ENCODE results near the gene MISP. TPM values are rescaled to one million over a fixed set of nuclear protein-coding genes. Genes with fewer than 3 reads are reported as not detected.

Gene MISP
- total and polyA plus RNA-seq, 9 of the 15 experiments (the other 6 are each of a cell fraction or from before 2014, with no cell fraction given) = 0.04 to 0.29 (median 0.05) TPM; not detected in 5

GRCh38 chr19:704447-704741 is 46.5 kb upstream of the MISP start:
- Histone ChIP-seq H3K36me3 (ENCODE audit: control insufficient read depth, insufficient read depth, low read length) (no peaks in the 10 kb centered on the region), H3K27ac (ENCODE audit: extremely low read depth, low read depth, low read length) (peak overlapping the region; percentile 31; the same call in 2 of the 3 replicates), H3K27me3 (ENCODE audit: control insufficient read depth in 2 of 2, insufficient read depth in 2 of 2, low read length in 2 of 2) (no peaks in the 10 kb centered on the region), H3K79me2 (ENCODE audit: control insufficient read depth, insufficient read depth, low read length) (peaks cover 9% of the 10 kb centered on the region; the same call in 2 of the 3 replicates), H3K9me1 (ENCODE audit: control insufficient read depth, insufficient read depth, low read length) (no peaks in the 10 kb centered on the region), H3K9me3 (replicated peaks; ENCODE audit: control insufficient read depth, insufficient read depth, low read depth, low read length) (0 out of 2 replicates have a peak, but pooled peaks cover 2% of the 10 kb centered on the region), H2AFZ (ENCODE audit: low read depth, low read length) (peak overlapping the region; percentile 83), H3K9ac (ENCODE audit: insufficient read depth in 1 of 2, low read depth in 2 of 2, low read length in 2 of 2) (peak overlapping the region; percentile 8 to 92; a peak in 3 of 4 replicates), H3K4me1 (replicated peaks in 1 of 2; ENCODE audit: control insufficient read depth in 2 of 2, insufficient read depth in 2 of 2, low read length in 2 of 2) (peaks cover 16 to 30% of the 10 kb centered on the region in 2 experiments), H3K4me3 (peak overlapping the region; percentile 11; the same call in 1 of the 2 replicates), H3K4me2 (ENCODE audit: insufficient read depth, low read length) (peak overlapping the region; percentile 82), H4K20me1 (replicated peaks; ENCODE audit: control insufficient read depth, insufficient read depth, low read length) (no peaks in the 10 kb centered on the region)
- 39% methylated on average over 14 of the region's 14 CpGs for WGBS (ENCODE audit: insufficient coverage, low coverage, missing lambda C conversion rate)
- FAIRE-seq (no peak), DNase-seq (ENCODE audit: extremely low read depth in 1 of 4, low spot score in 3 of 4) (no peak), ATAC-seq (no peak)
- ChIA-PET POLR2A (interaction anchor here (0.7 to 1.6 kb wide), 3 partner anchors 24 to 233 kb away, joined by 3 to 5 read pairs (median 4); no protein-coding TSS in a partner anchor), CTCF (ENCODE audit: low intra/inter-chr PET ratio) (no interaction called here)
- in situ Hi-C loops (cut with MboI) (no loop called here), intact Hi-C loops (cut with micrococcal nuclease) (no loop called here)
- no TSS peak for BruUV-seq (replicated peaks)
- TF ChIP-seq RBM15 (IDR thresholded peaks at IDR 0.05; ENCODE audit: insufficient read depth, low read length) = no peak
- no peak for TF ChIP-seq DPF2 (IDR thresholded peaks at IDR 0.05)
- TF ChIP-seq MXI1 (IDR thresholded peaks at IDR 0.05; ENCODE audit: low read depth, low read length) = no peak
- TF ChIP-seq, protein P1, sequence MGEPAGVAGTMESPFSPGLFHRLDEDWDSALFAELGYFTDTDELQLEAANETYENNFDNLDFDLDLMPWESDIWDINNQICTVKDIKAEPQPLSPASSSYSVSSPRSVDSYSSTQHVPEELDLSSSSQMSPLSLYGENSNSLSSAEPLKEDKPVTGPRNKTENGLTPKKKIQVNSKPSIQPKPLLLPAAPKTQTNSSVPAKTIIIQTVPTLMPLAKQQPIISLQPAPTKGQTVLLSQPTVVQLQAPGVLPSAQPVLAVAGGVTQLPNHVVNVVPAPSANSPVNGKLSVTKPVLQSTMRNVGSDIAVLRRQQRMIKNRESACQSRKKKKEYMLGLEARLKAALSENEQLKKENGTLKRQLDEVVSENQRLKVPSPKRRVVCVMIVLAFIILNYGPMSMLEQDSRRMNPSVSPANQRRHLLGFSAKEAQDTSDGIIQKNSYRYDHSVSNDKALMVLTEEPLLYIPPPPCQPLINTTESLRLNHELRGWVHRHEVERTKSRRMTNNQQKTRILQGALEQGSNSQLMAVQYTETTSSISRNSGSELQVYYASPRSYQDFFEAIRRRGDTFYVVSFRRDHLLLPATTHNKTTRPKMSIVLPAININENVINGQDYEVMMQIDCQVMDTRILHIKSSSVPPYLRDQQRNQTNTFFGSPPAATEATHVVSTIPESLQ (CRISPR knock-in tag; IDR thresholded peaks at IDR 0.05) = no peak
- TF ChIP-seq, protein P2, sequence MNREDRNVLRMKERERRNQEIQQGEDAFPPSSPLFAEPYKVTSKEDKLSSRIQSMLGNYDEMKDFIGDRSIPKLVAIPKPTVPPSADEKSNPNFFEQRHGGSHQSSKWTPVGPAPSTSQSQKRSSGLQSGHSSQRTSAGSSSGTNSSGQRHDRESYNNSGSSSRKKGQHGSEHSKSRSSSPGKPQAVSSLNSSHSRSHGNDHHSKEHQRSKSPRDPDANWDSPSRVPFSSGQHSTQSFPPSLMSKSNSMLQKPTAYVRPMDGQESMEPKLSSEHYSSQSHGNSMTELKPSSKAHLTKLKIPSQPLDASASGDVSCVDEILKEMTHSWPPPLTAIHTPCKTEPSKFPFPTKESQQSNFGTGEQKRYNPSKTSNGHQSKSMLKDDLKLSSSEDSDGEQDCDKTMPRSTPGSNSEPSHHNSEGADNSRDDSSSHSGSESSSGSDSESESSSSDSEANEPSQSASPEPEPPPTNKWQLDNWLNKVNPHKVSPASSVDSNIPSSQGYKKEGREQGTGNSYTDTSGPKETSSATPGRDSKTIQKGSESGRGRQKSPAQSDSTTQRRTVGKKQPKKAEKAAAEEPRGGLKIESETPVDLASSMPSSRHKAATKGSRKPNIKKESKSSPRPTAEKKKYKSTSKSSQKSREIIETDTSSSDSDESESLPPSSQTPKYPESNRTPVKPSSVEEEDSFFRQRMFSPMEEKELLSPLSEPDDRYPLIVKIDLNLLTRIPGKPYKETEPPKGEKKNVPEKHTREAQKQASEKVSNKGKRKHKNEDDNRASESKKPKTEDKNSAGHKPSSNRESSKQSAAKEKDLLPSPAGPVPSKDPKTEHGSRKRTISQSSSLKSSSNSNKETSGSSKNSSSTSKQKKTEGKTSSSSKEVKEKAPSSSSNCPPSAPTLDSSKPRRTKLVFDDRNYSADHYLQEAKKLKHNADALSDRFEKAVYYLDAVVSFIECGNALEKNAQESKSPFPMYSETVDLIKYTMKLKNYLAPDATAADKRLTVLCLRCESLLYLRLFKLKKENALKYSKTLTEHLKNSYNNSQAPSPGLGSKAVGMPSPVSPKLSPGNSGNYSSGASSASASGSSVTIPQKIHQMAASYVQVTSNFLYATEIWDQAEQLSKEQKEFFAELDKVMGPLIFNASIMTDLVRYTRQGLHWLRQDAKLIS (CRISPR knock-in tag; IDR thresholded peaks at IDR 0.05) = no peak
- TF ChIP-seq CBX3 (IDR thresholded peaks at IDR 0.05; ENCODE audit: borderline replicate concordance in 1 of 2, low read length in 2 of 2) = peak in 1 of 2 experiments; percentile 36; a peak in 1 of 3 replicates
- no peak for TF ChIP-seq FOXP4 (CRISPR knock-in tag; IDR thresholded peaks at IDR 0.05; ENCODE audit: borderline replicate concordance)
- 0 out of 2 replicates have a peak, but pooled peaks have one; percentile 7 for TF ChIP-seq TFAP4 (CRISPR knock-in tag; IDR thresholded peaks at IDR 0.05; ENCODE audit: borderline replicate concordance)
- TF ChIP-seq BRF1 (IDR thresholded peaks at IDR 0.05; ENCODE audit: borderline replicate concordance, extremely low read depth, insufficient read length) = no peak
- TF ChIP-seq TAF15 (IDR thresholded peaks at IDR 0.05; ENCODE audit: low read depth, low read length) = no peak
- TF ChIP-seq ZFX (CRISPR knock-in tag; IDR thresholded peaks at IDR 0.05) = no peak
- peak; percentile 62 for TF ChIP-seq L3MBTL2 (IDR thresholded peaks at IDR 0.05)
- no peak for TF ChIP-seq ETS2 (tag; IDR thresholded peaks at IDR 0.05; ENCODE audit: borderline replicate concordance, poor library complexity, severe bottlenecking)
